Measurements from ENCODE around the gene SRCAP.

The SRCAP gene

DNA sequence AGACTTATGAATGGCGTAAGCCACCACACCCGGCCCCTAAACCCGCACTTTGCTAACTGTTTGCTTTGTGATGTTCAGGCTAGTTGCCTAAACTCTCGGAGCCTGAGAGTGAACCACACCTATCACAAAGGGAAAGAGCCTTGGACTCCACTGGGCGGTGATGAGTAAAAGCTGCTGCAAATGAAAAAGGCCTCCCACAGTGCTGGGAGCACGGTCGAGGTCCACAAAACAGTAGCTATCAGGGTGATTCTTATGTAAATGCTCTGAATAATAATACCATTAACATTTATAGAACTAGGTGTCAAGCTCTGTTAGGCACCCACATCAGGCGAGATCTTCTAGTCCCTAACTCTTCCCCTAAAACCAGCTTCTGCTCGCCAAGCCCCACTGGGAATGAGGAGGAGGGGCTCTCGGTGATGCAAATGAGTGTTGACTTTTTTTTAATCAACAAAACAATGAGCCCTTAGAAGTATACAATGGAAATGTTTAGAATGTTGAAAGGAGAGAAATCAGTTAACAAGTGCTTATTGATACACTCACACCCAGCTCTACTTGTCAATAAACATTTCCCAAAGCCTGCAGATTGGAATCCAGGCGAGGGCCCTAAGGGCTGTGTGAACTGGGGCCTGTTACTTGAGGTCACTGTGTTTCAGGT lies 20.9 kb upstream of the SRCAP start:
- TF ChIP-seq TAF1 (IDR thresholded peaks at IDR 0.05; ENCODE audit: low read depth) (no peak), CREB1 (IDR thresholded peaks at IDR 0.05; ENCODE audit: low read depth) (no peak), FOXM1 (IDR thresholded peaks at IDR 0.05; ENCODE audit: borderline replicate concordance, low read depth) (no peak), EGR1 (IDR thresholded peaks at IDR 0.05) (no peak), YY1 (IDR thresholded peaks at IDR 0.05; ENCODE audit: low read depth) (no peak), TEAD4 (IDR thresholded peaks at IDR 0.05) (no peak), EP300 (IDR thresholded peaks at IDR 0.05; ENCODE audit: borderline replicate concordance) (no peak), CEBPB (IDR thresholded peaks at IDR 0.05) (no peak), RAD21 (IDR thresholded peaks at IDR 0.05; ENCODE audit: low read depth) (no peak), ZBTB7A (IDR thresholded peaks at IDR 0.05; ENCODE audit: low read depth) (no peak), NFIC (IDR thresholded peaks at IDR 0.05) (no peak), TCF12 (IDR thresholded peaks at IDR 0.05; ENCODE audit: low read depth) (no peak)
- TF ChIP-seq, protein P1, sequence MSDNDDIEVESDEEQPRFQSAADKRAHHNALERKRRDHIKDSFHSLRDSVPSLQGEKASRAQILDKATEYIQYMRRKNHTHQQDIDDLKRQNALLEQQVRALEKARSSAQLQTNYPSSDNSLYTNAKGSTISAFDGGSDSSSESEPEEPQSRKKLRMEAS (IDR thresholded peaks at IDR 0.05), result no peak
- TF ChIP-seq, protein P2, sequence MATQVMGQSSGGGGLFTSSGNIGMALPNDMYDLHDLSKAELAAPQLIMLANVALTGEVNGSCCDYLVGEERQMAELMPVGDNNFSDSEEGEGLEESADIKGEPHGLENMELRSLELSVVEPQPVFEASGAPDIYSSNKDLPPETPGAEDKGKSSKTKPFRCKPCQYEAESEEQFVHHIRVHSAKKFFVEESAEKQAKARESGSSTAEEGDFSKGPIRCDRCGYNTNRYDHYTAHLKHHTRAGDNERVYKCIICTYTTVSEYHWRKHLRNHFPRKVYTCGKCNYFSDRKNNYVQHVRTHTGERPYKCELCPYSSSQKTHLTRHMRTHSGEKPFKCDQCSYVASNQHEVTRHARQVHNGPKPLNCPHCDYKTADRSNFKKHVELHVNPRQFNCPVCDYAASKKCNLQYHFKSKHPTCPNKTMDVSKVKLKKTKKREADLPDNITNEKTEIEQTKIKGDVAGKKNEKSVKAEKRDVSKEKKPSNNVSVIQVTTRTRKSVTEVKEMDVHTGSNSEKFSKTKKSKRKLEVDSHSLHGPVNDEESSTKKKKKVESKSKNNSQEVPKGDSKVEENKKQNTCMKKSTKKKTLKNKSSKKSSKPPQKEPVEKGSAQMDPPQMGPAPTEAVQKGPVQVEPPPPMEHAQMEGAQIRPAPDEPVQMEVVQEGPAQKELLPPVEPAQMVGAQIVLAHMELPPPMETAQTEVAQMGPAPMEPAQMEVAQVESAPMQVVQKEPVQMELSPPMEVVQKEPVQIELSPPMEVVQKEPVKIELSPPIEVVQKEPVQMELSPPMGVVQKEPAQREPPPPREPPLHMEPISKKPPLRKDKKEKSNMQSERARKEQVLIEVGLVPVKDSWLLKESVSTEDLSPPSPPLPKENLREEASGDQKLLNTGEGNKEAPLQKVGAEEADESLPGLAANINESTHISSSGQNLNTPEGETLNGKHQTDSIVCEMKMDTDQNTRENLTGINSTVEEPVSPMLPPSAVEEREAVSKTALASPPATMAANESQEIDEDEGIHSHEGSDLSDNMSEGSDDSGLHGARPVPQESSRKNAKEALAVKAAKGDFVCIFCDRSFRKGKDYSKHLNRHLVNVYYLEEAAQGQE (IDR thresholded peaks at IDR 0.05; ENCODE audit: low read depth), result no peak
- TF ChIP-seq, protein P3, sequence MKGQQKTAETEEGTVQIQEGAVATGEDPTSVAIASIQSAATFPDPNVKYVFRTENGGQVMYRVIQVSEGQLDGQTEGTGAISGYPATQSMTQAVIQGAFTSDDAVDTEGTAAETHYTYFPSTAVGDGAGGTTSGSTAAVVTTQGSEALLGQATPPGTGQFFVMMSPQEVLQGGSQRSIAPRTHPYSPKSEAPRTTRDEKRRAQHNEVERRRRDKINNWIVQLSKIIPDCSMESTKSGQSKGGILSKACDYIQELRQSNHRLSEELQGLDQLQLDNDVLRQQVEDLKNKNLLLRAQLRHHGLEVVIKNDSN (IDR thresholded peaks at IDR 0.05), result no peak

DNA sequence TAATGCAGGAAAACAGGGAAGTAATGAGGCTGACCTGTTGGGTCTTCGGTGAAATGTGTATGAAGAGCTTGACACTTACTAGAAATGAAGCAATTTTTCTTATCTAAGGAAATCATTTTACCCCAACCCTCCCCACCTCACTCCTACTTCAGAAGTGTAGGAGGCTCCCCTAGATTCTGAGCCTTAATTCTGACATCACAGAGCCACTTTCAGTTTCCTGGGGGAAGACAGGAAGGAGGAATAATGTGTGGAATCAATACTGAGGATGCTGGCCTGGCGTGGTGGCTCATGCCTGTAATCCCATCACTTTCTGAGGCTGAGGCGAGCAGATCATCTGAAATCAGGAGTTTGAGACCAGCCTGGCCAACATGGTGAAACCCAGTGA lies 20.4 kb upstream of the SRCAP start:
- no peak for TF ChIP-seq ZBTB7A (IDR thresholded peaks at IDR 0.05; ENCODE audit: low read depth)

DNA sequence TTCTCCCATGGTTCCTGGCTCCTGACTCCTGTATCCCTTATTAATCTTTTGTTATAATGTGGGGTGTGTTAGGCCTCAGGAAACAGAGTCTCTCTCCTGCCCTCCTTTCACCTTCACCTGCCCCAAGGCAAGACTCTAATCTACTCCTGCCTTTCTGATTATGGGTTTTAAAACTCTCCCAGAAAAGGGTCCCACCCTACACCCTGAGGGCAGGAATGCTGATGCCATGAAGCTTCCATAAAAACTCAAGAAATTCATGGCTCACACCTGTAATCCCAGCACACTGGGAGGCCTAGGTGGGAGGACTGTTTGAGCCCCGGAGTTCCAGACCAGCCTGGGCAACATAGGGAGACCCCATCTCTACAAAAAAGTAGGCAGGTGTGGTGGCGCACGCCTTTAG lies 18.6 kb upstream of the SRCAP start:
- TF ChIP-seq TCF12 (IDR thresholded peaks at IDR 0.05; ENCODE audit: low read depth) (no peak), CREB1 (IDR thresholded peaks at IDR 0.05; ENCODE audit: low read depth) (no peak), CEBPB (IDR thresholded peaks at IDR 0.05) (no peak), TEAD4 (IDR thresholded peaks at IDR 0.05) (no peak), TAF1 (IDR thresholded peaks at IDR 0.05; ENCODE audit: low read depth) (no peak), RAD21 (IDR thresholded peaks at IDR 0.05; ENCODE audit: low read depth) (no peak), EP300 (IDR thresholded peaks at IDR 0.05; ENCODE audit: borderline replicate concordance) (no peak), ZBTB7A (IDR thresholded peaks at IDR 0.05; ENCODE audit: low read depth) (no peak), YY1 (IDR thresholded peaks at IDR 0.05; ENCODE audit: low read depth) (no peak), FOXM1 (IDR thresholded peaks at IDR 0.05; ENCODE audit: borderline replicate concordance, low read depth) (no peak), EGR1 (IDR thresholded peaks at IDR 0.05) (no peak), NFIC (IDR thresholded peaks at IDR 0.05) (no peak)
- TF ChIP-seq, protein P3 (IDR thresholded peaks at IDR 0.05), result no peak
- TF ChIP-seq, protein P1 (IDR thresholded peaks at IDR 0.05), result no peak
- TF ChIP-seq, protein P2 (IDR thresholded peaks at IDR 0.05; ENCODE audit: low read depth), result no peak

DNA sequence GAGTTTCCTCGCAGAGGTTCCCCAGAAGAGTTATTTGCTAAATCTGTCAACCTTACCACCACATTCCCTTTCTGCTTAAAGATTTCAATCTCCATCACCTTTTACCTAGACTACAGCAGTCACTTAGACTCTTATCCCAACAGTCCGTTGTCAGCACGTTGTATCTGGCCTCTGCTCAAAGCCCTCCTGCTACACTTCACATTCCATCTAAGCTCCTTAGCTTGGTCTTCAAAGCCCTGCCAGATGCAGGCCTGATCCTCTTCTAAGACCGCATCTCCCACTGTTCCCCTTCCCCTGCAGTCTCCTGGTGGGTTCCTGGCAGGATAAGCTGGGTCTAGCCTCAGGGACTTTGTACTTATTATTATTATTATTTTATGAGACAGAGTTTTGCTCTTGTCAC lies 10.3 kb upstream of the SRCAP start:
- TF ChIP-seq FOXM1 (IDR thresholded peaks at IDR 0.05; ENCODE audit: borderline replicate concordance, low read depth), result no peak
- TF ChIP-seq TCF12 (IDR thresholded peaks at IDR 0.05; ENCODE audit: low read depth), result no peak
- TF ChIP-seq ZBTB7A (IDR thresholded peaks at IDR 0.05; ENCODE audit: low read depth), result no peak
- TF ChIP-seq, protein P1 (IDR thresholded peaks at IDR 0.05), result no peak
- no peak for TF ChIP-seq EP300 (IDR thresholded peaks at IDR 0.05; ENCODE audit: borderline replicate concordance)
- TF ChIP-seq TEAD4 (IDR thresholded peaks at IDR 0.05), result no peak
- TF ChIP-seq EGR1 (IDR thresholded peaks at IDR 0.05), result no peak
- no peak for TF ChIP-seq CREB1 (IDR thresholded peaks at IDR 0.05; ENCODE audit: low read depth)
- TF ChIP-seq, protein P2 (IDR thresholded peaks at IDR 0.05; ENCODE audit: low read depth), result no peak
- no peak for TF ChIP-seq TAF1 (IDR thresholded peaks at IDR 0.05; ENCODE audit: low read depth)

Measured in Ishikawa (cell line).